HuH-7 (cell line): ENCODE results near the gene PPRC1.
"Not testable (repeated sequence)": the region's sequence is repeated elsewhere in the genome, so short reads cannot be mapped to it uniquely, and the experiment has no call there.

Experiments used
- DNase-seq: peaks from one replicate; pipeline ENCODE4 v3.0.0; 2011; ENCODE audit warnings: low spot score

Gene PPRC1

DNA sequence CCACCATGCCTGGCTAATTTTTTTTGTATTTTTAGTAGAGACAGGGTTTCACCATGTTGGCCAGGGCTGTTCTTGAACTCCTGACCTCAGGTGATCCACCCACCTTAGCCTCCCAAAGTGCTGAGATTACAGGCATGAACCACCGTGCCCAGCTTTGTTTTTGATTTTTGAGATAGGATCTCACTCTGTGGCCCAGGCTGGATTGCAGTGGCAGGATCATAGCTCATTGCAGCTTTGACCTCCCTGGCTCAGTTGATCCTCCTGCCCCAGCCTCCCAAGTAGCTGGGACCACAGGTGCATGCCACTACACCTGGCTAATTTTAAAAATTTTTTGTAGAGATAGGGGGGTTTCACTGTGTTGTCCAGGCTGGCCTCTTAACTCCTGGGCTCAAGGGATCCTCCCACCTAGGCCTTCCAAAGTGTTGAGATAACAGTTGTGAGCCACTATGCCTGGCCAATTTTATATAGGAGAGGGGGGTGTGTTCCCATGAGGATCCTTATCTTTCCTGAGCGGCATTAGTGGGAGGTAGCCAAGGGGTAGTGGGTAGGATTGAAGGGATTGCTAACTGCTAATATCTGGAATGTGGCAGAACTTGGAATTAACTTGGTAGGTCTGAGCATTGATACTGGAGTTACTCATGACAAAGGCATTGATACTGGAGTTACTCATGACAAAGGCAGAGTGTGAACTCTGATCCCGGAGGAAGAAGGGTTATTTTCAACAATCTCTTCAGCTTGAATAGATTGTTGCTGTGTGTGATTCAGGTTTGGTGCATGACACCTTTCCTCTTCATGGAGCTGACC, 18.3 kb downstream of the PPRC1 start:
- no peak for DNase-seq

DNA sequence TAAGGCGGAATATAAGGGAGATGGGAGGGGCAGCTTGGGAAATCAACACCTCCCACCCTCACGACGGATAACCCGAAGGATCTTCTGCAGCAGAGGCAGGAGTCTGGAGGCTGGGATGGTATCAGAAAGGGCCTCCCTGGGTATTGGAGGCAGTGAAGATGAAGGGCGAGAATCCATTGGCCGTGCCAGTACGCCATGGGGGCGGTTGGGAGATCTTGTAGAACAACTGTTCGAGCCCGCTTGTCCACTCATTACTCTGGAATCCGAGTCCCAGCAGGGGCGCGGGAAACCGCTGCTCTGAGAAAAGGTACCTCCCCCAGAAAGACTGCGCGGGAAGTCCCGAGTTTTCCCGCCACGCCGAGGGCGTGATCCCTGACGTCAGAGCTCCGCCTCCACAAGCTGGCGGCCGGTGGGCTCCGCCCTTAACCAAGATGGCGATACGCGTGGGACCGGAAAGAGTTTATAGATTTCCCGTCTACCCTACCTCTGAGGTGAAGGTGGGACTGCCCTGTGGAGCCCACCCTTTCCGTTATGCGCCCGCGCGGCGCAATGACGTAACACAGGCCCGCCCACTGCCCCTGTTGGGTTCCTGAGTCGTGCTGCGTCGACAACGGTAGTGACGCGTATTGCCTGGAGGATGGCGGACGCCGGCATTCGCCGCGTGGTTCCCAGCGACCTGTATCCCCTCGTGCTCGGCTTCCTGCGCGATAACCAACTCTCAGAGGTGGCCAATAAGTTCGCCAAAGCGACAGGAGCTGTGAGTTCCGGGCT, 19.1 kb downstream of the PPRC1 start, which contains the start of gene NOLC1:
Gene NOLC1 (plus strand): TSS at position 616 of the 771 bp plus-strand sequence. CDS start 22 bp downstream, at position 638.
- peak; percentile 90 for DNase-seq

DNA sequence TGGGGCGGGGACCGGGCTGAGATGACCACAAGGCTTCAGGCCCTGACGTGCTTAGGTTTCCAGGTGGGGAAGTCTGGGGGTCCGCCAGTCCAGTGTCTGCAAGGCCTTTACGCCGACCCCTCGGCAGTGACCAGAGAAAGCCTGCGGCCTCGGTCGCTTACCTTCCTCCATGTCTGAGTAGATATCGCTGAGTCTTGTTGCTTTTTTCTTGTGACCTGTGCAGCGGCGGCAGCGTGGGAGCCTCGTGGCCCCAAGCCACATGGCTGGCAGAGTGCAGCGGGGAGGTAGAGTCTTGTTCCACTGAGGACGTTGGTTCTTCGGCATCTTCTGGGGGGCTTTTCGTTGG, 19.7 kb downstream of the PPRC1 start:
- no peak for DNase-seq

DNA sequence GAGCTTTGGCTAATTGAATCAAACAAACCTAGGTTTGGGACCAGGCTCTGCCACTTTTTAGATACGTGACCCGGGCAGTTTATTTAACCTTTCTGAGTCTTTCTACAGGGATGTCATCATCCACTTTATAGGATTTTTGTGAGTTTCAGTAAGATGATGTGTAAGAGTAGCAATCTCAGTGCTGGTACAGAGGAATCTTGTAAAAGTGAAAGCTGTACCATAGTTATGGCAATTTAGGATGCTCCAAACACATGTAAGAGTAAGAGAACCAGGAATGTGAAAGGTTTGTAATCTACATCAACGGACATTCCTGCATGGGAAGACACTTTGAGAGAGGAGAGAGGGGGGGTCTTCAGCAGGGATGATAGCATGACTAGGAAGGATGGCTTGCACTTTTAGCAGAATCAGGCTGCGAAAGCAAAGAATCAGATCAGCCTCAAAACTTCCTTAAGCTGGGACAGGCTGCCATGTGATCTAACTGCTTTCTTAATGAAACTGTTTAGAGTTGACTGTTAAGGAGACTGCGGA, 20.3 kb downstream of the PPRC1 start:
- DNase-seq = no peak

DNA sequence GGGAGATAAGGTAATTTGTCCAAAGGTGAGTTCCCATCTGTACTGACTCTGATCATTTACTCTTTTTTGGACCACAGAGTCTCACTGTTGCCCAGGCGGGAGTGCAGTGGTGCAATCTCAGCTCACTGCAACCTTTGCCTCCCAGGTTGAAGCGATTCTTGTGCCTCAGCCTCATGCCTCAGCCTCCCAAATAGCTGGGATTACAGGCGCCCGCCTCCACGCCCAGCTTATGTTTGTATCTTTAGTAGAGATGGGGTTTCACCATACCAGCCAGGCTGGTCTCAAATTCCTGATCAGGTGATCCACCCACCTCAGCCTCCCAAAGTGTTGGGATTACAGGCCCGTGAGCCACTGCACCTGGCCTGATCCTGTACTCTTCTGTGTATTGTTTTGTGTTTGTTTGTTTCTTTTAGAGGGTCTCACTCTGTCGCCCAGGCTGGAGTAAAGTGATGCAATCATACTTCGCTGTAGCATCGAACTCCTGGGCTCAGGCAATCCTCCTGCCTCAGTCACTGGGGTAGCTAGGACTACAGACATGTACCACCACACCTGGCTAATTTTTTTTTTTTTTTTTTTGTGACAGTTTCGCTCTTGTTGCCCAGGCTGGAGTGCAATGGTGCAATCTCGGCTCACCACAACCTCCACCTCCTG, 21.8 kb downstream of the PPRC1 start:
- no peak for DNase-seq

DNA sequence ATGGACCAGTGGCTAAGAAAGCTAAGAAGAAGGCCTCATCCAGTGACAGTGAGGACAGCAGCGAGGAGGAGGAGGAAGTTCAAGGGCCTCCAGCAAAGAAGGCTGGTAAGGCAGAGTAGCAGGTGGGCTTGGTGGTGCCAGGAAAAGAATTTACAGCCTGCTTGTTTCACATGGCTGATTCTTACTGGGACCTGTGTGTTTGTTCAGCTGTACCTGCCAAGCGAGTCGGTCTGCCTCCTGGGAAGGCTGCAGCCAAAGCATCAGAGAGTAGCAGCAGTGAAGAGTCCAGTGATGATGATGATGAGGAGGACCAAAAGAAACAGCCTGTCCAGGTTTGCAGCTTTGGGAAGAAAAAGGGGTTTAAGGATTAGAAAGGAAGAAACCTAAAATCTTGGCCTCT, 24.4 kb downstream of the PPRC1 start:
- no peak for DNase-seq

DNA sequence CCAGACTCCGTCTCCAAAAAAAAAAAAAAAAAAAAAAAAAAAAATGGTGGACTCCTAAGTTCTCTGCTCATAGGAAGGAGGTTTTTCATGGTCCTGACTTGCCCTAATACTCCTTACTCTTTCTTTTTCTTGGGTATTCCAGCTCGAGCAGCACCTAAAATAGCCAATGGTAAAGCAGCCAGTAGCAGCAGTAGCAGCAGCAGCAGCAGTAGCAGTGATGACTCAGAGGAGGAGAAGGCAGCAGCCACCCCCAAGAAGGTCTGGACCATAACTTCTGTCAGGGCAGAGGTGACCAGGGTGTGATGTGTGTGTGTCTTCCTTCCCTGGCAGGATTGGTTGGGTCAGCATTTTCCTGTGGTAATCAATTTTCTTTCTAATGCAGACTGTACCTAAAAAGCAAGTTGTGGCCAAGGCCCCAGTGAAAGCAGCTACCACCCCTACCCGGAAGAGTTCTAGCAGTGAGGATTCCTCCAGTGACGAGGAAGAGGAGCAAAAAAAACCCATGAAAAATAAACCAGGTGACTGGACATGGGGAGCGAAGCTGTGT, 26.3 kb downstream of the PPRC1 start:
- no peak for DNase-seq

DNA sequence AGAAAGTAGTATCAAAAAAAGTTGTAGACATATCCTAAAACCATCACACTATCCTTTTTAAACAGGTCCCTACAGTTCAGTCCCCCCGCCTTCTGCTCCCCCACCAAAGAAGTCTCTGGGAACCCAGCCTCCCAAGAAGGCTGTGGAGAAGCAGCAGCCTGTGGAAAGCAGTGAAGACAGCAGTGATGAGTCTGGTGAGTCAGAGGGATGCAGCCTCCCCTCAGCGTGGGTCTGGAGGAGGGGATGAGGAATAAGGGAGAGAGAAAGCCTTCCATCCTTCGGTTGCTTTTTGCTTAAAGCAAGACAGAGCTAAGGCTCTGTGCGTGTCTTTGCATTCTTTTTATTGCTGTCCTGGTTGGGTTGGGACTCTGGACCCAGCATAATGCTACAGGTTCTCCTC, 27.0 kb downstream of the PPRC1 start:
- DNase-seq = no peak

DNA sequence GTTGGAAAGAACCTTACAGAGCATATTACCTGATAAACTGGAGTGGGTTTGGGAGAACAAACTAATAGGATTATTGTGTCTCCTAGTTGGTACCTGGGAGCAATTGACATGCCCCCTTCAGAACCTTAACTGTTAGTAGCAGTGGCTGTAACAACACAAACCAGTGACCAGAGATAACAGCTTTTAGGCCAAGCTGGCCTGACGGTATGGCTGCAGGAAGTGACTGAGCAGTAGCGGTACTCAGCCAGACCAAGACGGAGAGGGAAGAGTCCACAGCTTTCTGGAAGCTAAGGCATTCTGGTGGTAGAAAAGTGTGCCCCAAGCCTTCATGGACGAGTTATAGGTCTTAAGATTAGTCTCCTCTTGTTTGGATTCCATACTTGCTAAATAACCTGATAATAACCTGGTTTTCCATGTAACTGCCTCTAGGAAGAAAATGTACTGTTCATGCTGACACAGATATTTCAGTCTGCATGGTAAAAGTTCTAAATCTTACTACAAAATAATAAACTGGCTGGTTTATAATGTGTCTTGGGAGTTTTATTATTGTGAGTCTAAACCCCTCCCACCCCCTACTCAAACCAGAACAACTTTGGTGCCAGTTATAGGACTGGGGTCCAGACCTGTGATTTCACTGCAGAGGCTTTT, 30.6 kb downstream of the PPRC1 start:
- DNase-seq = no peak

DNA sequence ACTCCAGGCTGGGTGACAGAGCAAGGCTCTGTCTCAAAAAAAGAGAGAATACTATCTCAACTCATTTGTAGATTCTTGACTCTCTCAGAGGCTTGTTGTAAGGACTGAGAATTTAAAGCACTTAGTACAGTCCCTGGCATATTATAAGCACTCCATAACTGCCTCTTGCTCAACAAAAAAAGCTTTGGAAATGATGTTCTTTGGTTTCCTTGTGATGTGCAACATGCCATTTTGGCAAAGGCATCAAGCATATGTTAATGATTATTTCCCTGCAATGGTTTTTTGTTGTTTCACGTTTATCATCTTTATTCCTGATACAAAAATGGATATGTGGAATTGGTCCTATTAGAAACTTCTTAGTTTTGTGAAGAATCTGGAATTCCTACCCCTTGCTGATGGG, 35.0 kb downstream of the PPRC1 start:
- DNase-seq = no peak

DNA sequence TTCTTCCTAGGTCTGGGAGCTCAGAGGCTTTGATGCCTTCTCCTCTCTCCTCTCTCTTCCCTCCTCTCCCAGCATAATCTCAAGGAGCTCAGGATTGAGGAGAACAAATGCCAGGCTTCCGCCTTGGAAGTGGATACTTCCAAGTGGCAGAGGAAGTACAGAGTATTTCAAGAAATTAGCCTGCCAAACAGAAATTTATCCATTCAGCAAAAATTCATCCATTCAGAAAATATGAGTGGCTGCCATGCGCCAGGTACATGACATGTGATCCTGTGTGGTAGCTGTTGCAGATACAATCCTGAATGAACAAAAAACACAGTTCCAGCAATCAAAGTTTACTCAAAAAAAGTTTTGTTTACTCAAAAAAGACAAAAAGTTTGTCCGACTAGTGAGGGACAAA, 37.8 kb downstream of the PPRC1 start:
- DNase-seq = no peak

DNA sequence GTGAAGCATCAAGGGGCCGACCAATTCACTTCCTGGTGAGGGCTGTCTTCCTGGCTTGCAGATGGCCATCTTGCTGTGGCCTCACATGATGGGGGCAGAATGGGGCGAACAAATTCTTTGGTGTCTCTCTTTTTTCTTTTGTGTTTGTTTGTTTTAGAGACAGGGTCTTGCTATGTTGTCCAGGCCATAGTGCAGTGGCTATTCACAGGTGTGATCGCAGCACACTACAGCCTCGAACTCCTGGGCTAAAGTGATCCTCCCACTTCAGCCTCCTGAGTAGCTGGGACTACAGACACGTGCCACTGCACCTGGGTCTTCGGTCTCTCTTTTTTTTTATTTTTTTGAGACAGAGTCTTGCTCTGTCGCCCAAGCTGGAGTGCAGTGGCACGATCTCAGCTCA, 39.4 kb downstream of the PPRC1 start:
- DNase-seq = no peak

DNA sequence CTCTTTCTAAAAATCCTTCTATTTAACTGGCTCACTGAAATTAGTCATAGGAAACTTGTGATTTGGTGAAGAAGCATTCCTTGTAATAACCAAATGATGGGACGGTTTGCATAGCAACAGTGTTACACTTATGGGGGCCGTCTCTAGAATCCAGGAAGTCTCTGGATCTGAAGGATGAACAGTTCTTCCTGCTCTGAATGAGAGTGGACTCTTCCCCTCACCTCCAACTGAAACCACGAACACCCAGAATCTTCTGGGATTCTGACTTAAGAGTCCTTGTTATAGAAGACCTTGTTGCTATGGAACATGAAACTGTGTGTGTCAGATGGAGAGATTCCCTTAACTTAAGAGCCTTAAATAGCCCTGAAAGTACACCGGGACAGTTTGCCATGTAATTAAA, 42.6 kb downstream of the PPRC1 start:
- no peak for DNase-seq

DNA sequence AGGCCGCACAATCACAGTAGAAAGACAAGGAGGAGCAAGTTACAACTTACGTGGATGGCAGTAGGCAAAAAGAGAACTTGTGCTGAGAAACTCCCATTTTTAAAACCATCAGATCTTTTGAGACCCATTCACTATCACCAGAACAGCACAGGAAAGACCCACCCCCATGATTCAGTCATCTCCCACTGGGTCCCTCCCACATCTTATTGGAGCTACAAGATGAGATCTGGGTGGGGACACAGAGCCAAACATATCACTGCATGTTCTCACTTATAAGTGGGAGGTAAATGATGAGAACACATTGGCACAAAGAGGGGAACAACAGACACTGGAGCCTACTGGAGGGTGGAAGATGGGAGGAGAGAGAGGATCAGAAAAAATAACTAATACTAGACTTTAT, 51.8 kb downstream of the PPRC1 start:
- no peak for DNase-seq

DNA sequence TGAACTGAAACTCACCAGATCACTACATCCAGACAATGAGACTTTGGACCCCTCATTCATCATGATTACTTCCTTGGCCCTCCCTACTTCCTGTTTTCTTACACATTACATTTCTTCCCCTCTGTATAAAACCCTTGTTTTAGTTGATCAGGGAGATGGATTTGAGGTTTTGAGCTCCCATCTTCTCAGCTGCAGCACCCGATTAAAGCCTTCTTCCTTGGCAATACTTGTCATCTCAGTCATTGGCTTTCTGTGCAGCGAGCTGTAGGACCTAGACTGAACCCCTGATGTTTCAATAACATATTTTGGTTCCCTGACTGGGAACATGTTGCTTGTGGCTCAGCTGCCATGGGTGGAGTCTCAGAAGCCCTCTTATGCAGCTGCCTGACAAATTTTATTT, 52.4 kb downstream of the PPRC1 start:
- no peak for DNase-seq

DNA sequence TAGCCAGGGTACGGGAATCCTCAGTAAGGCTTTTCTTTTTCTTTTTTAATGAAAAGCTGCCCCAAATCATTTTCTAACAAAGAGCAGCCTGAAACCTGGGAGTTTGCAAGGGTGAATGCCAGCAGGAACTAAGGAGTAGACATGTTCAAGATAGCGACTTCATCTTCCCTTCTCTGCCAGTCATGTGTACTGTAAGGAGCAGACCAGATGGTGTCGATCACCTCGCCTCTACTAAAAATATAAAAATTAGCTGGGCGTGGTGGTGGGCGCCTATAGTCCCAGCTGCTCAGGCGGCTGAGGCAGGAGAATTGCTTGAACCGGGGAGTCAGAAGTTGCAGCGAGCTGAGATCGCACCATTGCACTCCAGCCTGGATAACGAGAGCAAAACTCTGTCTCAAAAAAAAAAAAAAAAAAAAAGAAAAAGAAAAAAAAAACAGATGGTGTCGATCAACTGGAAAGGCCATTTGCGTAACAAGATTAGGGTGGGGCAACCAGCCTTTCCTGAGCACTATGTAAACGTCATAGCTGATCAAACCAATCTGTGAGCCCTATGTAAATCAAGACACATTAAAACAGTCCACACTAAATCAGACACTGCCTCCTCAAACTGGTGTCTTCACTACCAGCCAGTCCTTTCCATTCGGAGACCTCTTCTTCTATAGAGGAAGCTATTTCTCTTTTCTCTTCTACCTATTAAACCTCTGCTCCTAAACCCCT, 53.1 kb downstream of the PPRC1 start:
- no peak for DNase-seq

DNA sequence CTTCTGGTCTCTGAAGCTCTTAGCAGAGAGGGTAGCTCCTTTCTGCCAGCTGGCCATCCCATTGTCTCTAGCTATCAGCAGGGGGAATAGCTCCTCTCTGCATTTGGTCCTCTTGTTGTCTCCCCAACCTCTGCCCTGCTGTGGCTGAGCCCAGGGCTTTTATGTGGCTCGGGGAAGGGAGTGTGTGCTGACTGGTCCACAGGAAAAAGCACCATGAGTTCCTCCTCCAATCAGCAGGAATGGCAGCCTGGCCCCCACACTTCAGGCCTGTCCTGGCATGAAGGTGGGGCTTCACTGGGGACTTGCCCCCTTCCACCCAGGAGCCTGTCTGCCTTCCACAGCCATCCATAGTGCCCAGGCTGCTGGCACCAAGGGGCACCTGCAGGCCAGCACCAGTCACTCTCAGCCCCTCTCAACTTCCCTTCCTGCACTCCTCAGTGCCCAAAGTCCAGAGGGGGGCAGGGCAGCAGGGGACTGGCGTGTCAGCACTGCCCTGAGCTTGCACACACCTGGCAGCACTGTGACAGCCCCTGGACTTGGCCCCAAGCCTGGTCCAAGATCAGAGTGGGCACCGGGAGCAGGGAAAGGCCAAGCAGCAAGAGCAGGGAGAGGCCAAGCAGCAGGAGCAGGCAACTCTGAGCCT, 55.6 kb downstream of the PPRC1 start:
- DNase-seq = no peak

DNA sequence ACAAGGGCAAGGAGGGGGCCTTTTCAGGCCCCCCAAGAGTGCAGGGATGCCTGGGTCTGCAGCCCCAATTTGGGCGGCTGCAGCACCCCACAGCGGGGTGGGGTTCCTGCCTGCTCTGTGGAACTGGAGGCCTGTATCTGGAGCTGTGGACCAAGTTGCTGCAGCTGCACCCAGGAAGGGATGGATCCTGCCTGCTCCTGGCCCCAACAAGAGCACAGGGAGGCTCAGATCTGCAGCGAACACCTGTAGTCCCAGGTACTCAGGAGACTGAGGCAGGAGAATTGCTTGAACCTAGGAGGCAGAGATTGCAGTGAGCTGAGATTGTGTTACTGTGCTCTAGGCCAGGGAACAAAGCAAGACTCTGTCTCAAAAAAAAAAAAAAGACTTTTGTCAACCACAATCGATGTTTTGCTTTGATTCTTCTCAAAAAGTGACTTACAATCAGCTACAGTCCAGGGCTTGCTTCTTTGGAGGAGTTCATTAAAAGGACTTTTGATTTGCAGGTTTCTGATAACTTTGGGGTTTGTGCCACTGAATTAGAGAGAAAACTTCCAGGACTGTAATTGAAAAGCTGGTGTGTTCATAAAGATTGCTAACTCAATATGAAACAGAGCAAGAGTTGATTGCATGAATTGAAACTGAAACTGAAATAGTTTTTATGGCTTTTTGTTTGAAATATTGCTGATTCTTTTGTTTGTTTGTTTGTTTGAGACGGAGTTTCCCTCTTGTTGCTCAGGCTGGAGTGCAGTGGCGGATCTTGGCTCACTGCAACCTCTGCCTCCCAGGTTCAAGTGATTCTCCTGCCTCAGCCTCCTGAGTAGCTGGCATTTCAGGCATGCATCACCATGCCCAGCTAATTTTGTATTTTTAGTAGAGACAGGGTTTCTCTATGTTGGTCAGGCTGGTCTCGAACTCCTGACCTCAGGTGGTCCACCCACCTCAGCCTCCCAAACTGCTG, 56.4 kb downstream of the PPRC1 start:
- not testable (repeated sequence) for DNase-seq

DNA sequence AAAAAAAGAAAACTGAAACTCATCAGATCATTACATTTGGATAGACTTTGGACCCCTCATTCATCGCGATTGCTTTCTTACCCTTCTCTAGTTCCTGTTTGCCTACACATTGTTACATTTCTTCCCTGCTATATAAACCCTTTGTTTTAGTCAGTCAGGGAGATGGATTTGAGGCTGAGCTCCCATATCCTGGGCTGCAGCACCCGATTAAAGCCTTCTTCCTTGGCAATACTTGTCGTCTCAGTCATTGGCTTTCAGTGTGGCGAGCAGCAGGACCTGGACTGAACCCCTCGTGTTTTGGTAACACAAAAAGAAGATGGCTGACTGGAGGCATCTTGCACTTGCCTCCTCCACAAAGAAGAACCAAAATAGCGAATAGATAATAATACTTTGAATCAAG, 59.1 kb downstream of the PPRC1 start:
- no peak for DNase-seq
